ENCODE results near the gene GYS2. TPM values are rescaled to one million over a fixed set of nuclear protein-coding genes. Genes with fewer than 3 reads are reported as not detected.

The GYS2 gene
- total RNA-seq, 1 donor from 2014 or later = not detected

- H3K9me3 Mint-ChIP-seq (ENCODE audit: low read depth) = no peaks in the 10 kb centered on the region
- H3K27ac Mint-ChIP-seq = no peak overlapping the region
- H3K27me3 Mint-ChIP-seq = no peaks in the 10 kb centered on the region
- no peak overlapping the region for H3K4me3 Mint-ChIP-seq (ENCODE audit: low read depth)
- TF ChIP-seq CTCF (IDR thresholded peaks at IDR 0.05; ENCODE audit: unreplicated experiment) = no peak
- no peaks in the 10 kb centered on the region for H3K36me3 Mint-ChIP-seq (ENCODE audit: insufficient read depth)
- DNase-seq (ENCODE audit: low spot score, unreplicated experiment) = no peak
- H3K4me1 Mint-ChIP-seq (ENCODE audit: low read depth) = peaks cover 13% of the 10 kb centered on the region
Measured at GRCh38 chr12:21577516-21577915, 27.1 kb downstream of the GYS2 start.

- no peak for DNase-seq (ENCODE audit: low spot score, unreplicated experiment)
- no peak overlapping the region for H3K4me3 Mint-ChIP-seq (ENCODE audit: low read depth)
- TF ChIP-seq CTCF (IDR thresholded peaks at IDR 0.05; ENCODE audit: unreplicated experiment) = no peak
- H3K4me1 Mint-ChIP-seq (ENCODE audit: low read depth) = peaks cover 15% of the 10 kb centered on the region
- H3K9me3 Mint-ChIP-seq (ENCODE audit: low read depth) = no peaks in the 10 kb centered on the region
- H3K27ac Mint-ChIP-seq = no peak overlapping the region
- no peaks in the 10 kb centered on the region for H3K27me3 Mint-ChIP-seq
- H3K36me3 Mint-ChIP-seq (ENCODE audit: insufficient read depth) = no peaks in the 10 kb centered on the region
Measured at GRCh38 chr12:21576431-21576830, 28.2 kb downstream of the GYS2 start.

GRCh38 chr12:21573733-21574358, 30.8 kb downstream of the GYS2 start:
- H3K4me1 Mint-ChIP-seq (ENCODE audit: low read depth) = peaks cover 15% of the 10 kb centered on the region
- no peak for DNase-seq (ENCODE audit: low spot score, unreplicated experiment)
- no peak overlapping the region for H3K4me3 Mint-ChIP-seq (ENCODE audit: low read depth)
- TF ChIP-seq CTCF (IDR thresholded peaks at IDR 0.05; ENCODE audit: unreplicated experiment) = no peak
- no peak overlapping the region for H3K27ac Mint-ChIP-seq
- H3K9me3 Mint-ChIP-seq (ENCODE audit: low read depth) = no peaks in the 10 kb centered on the region
- H3K27me3 Mint-ChIP-seq = no peaks in the 10 kb centered on the region
- no peaks in the 10 kb centered on the region for H3K36me3 Mint-ChIP-seq (ENCODE audit: insufficient read depth)

GRCh38 chr12:21571046-21571445, 33.6 kb downstream of the GYS2 start:
- Mint-ChIP-seq H3K4me3 (ENCODE audit: low read depth) (no peak overlapping the region), H3K36me3 (ENCODE audit: insufficient read depth) (no peaks in the 10 kb centered on the region), H3K27me3 (no peaks in the 10 kb centered on the region), H3K27ac (no peak overlapping the region), H3K9me3 (ENCODE audit: low read depth) (no peaks in the 10 kb centered on the region), H3K4me1 (ENCODE audit: low read depth) (peaks cover 16% of the 10 kb centered on the region)
- no peak for TF ChIP-seq CTCF (IDR thresholded peaks at IDR 0.05; ENCODE audit: unreplicated experiment)
- no peak for DNase-seq (ENCODE audit: low spot score, unreplicated experiment)

- no peaks in the 10 kb centered on the region for H3K36me3 Mint-ChIP-seq (ENCODE audit: insufficient read depth)
- H3K4me3 Mint-ChIP-seq (ENCODE audit: low read depth) = no peak overlapping the region
- peaks cover 11% of the 10 kb centered on the region for H3K4me1 Mint-ChIP-seq (ENCODE audit: low read depth)
- DNase-seq (ENCODE audit: low spot score, unreplicated experiment) = no peak
- H3K27ac Mint-ChIP-seq = no peak overlapping the region
- no peaks in the 10 kb centered on the region for H3K9me3 Mint-ChIP-seq (ENCODE audit: low read depth)
- no peaks in the 10 kb centered on the region for H3K27me3 Mint-ChIP-seq
- TF ChIP-seq CTCF (IDR thresholded peaks at IDR 0.05; ENCODE audit: unreplicated experiment) = no peak
Measured at GRCh38 chr12:21568115-21568514, 36.5 kb downstream of the GYS2 start.
